GM19035 (cell line): ENCODE data around the gene DACT2.
"Not testable (repeated sequence)": the region's sequence is repeated elsewhere in the genome, so short reads cannot be mapped to it uniquely, and the experiment has no call there.

Experiments
- ATAC-seq: cut with Tn5 transposase; IDR thresholded peaks from one replicate; pipeline ENCODE4 v1.9.1; 2021; ENCODE audit not compliant: unreplicated experiment

DACT2 gene

GRCh38 chr6:168319279-168320111, at the start of gene DACT2:
Gene DACT2, minus strand, starts transcription at chr6:168319777. Its CDS starts 144 bp downstream, at chr6:168319633.
- ATAC-seq = no peak

- ATAC-seq = no peak
Observed at GRCh38 chr6:168368936-168369335, 49.4 kb upstream of the DACT2 start.

- no peak for ATAC-seq
Observed at GRCh38 chr6:168368066-168368820, 48.7 kb upstream of the DACT2 start.

GRCh38 chr6:168367285-168367751, 47.7 kb upstream of the DACT2 start:
- ATAC-seq = no peak

- no peak for ATAC-seq
Observed at GRCh38 chr6:168366473-168366872, 46.9 kb upstream of the DACT2 start.

- ATAC-seq = no peak
Observed at GRCh38 chr6:168365422-168366165, 46.0 kb upstream of the DACT2 start.

GRCh38 chr6:168364793-168365421, 45.3 kb upstream of the DACT2 start:
- no peak for ATAC-seq

- ATAC-seq = no peak
Observed at GRCh38 chr6:168363811-168364792, 44.5 kb upstream of the DACT2 start.

- ATAC-seq = no peak
Observed at GRCh38 chr6:168363302-168363701, 43.7 kb upstream of the DACT2 start.

GRCh38 chr6:168362276-168362990, 42.9 kb upstream of the DACT2 start:
- ATAC-seq = no peak

GRCh38 chr6:168361766-168362165, 42.2 kb upstream of the DACT2 start:
- no peak for ATAC-seq

GRCh38 chr6:168359794-168360193, 40.2 kb upstream of the DACT2 start:
- ATAC-seq = no peak

- ATAC-seq = no peak
Observed at GRCh38 chr6:168358842-168359420, 39.4 kb upstream of the DACT2 start.

- not testable (repeated sequence) for ATAC-seq
Observed at GRCh38 chr6:168356872-168357271, 37.3 kb upstream of the DACT2 start.

- ATAC-seq = no peak
Observed at GRCh38 chr6:168355716-168356522, 36.3 kb upstream of the DACT2 start.

GRCh38 chr6:168354338-168354737, 34.8 kb upstream of the DACT2 start:
- ATAC-seq = no peak

- no peak for ATAC-seq
Observed at GRCh38 chr6:168353041-168353440, 33.5 kb upstream of the DACT2 start.

GRCh38 chr6:168352096-168352495, 32.5 kb upstream of the DACT2 start:
- ATAC-seq = no peak
